ENCODE results near the gene MOCS1. TPM values are rescaled to one million over a fixed set of nuclear protein-coding genes. Genes with fewer than 3 reads are reported as not detected.

The MOCS1 gene
- total RNA-seq, result 10 to 100 TPM; 16.4 to 40.3 (median 25.4) TPM
- polyA plus RNA-seq, result 10 to 100 TPM; 18.6 to 28.0 TPM
- long read RNA-seq, donor 1, full-length matches to known transcripts, result 33 of 61 reads
- long read RNA-seq, donor 1, partial matches to known transcripts, result 13 of 61 reads
- long read RNA-seq, donor 1, other reads (novel, unspliced or antisense), result 15 of 61 reads
- long read RNA-seq, donor 2, full-length matches to known transcripts, result 93 of 162 reads
- long read RNA-seq, donor 2, partial matches to known transcripts, result 40 of 162 reads
- long read RNA-seq, donor 2, other reads (novel, unspliced or antisense), result 29 of 162 reads
- long read RNA-seq, donor 3, full-length matches to known transcripts, result 23 of 53 reads
- long read RNA-seq, donor 3, partial matches to known transcripts, result 5 of 53 reads
- long read RNA-seq, donor 3, other reads (novel, unspliced or antisense), result 25 of 53 reads

GRCh38 chr6:39934131-39934757 lies at the start of gene MOCS1:
TSS of gene MOCS1 (minus strand) at chr6:39934462. CDS start at chr6:39934417, 45 bp downstream.
- Histone ChIP-seq H3K27ac (peak within 1 kb of the TSS; percentile 30 to 95 (median 87)), H3K36me3 (no peaks in the 10 kb centered on the region), H3K27me3 (peaks cover 0 to 3% (median 0%) of the 10 kb centered on the region in 9 donors), H3K4me1 (peaks cover 0 to 61% (median 30%) of the 10 kb centered on the region in 12 donors), H3K9me3 (no peaks in the 10 kb centered on the region), H3K4me3 (peak within 1 kb of the TSS; percentile 64 to 98 (median 87))
- DNase-seq (peak; percentile 88 to 93 (median 92)), ATAC-seq (peak; percentile 94 to 98 (median 98))
- peak in 1 of 2 donors; percentile 90 for TF ChIP-seq POLR2A (IDR thresholded peaks at IDR 0.05)
- no peak for TF ChIP-seq CTCF (IDR thresholded peaks at IDR 0.05)
- 0 to 1% (median 1%) methylated on average over 18 to 46 of the region's 46 CpGs for WGBS, 4 donors
- intact Hi-C loops (cut with DNase I), result no loop called here

- no peak overlapping the region for H3K27ac ChIP-seq
- no peak for ATAC-seq
- DNase-seq, result no peak
- TF ChIP-seq POLR2A (IDR thresholded peaks at IDR 0.05) (no peak), CTCF (IDR thresholded peaks at IDR 0.05) (no peak)
- intact Hi-C loops (cut with DNase I), result loop anchor here in 9 of 10 donors (5.0 to 10.0 kb wide), 7 partner anchors 323 to 1043 kb away; partner anchors contain the start of gene LRFN2 (in 2 of the 9)
- no peaks in the 10 kb centered on the region for H3K27me3 ChIP-seq
- H3K4me3 ChIP-seq, result no peak overlapping the region
- no peaks in the 10 kb centered on the region for H3K9me3 ChIP-seq
- peaks cover 0 to 29% (median 8%) of the 10 kb centered on the region in 12 donors for H3K4me1 ChIP-seq
- no peaks in the 10 kb centered on the region for H3K36me3 ChIP-seq
These were observed 49.8 kb upstream of the MOCS1 start for GRCh38 chr6:39984051-39984450.

- ATAC-seq (no peak), DNase-seq (no peak)
- TF ChIP-seq CTCF (IDR thresholded peaks at IDR 0.05) (no peak), POLR2A (IDR thresholded peaks at IDR 0.05) (no peak)
- intact Hi-C loops (cut with DNase I), result loop anchor here in 9 of 10 donors (2.0 to 10.0 kb wide), 8 partner anchors 324 to 1044 kb away; partner anchors contain the start of gene LRFN2 (in 2 of the 9)
- no peak overlapping the region for H3K27ac ChIP-seq
- peaks cover 0 to 34% (median 8%) of the 10 kb centered on the region in 12 donors for H3K4me1 ChIP-seq
- no peak overlapping the region for H3K4me3 ChIP-seq
- H3K36me3 ChIP-seq, result no peaks in the 10 kb centered on the region
- H3K27me3 ChIP-seq, result no peaks in the 10 kb centered on the region
- H3K9me3 ChIP-seq, result no peaks in the 10 kb centered on the region
These were observed 48.9 kb upstream of the MOCS1 start for GRCh38 chr6:39983193-39983592.

- Histone ChIP-seq H3K4me3 (no peak overlapping the region), H3K4me1 (peaks cover 0 to 34% (median 8%) of the 10 kb centered on the region in 12 donors), H3K36me3 (no peaks in the 10 kb centered on the region), H3K27me3 (no peaks in the 10 kb centered on the region), H3K9me3 (no peaks in the 10 kb centered on the region), H3K27ac (no peak overlapping the region)
- TF ChIP-seq POLR2A (IDR thresholded peaks at IDR 0.05) (no peak), CTCF (IDR thresholded peaks at IDR 0.05) (no peak)
- intact Hi-C loops (cut with DNase I), result loop anchor here in 9 of 10 donors (2.0 to 10.0 kb wide), 8 partner anchors 325 to 1045 kb away; partner anchors contain the start of gene LRFN2 (in 2 of the 9)
- ATAC-seq (no peak), DNase-seq (no peak)
These were observed 48.5 kb upstream of the MOCS1 start for GRCh38 chr6:39982720-39983119.
